Cardiac muscle cell (in vitro differentiated cells and primary cell): ENCODE results near the gene SDSL. TPM values are rescaled to one million over a fixed set of nuclear protein-coding genes. Genes with fewer than 3 reads are reported as not detected.

Source experiments
- DNase-seq, 2 donors: peaks; one replicate each; pipeline versions ENCODE4 v3.0.0 to v3.0.0-alpha.2; 2010 to 2017; ENCODE audit warnings: low read depth in 1 of 2, low spot score in 1 of 2
- H3K27ac ChIP-seq: fragments of 200-600 bp; sonication (generic); 2 replicates; pipeline ENCODE4 v1.5.1; 2016
- H3K27me3 ChIP-seq: fragments of 200-600 bp; sonication (generic); 2 replicates; pipeline ENCODE4 v1.6.0; 2016; ENCODE audit warnings: control low read depth
- H3K36me3 ChIP-seq: fragments of 200-600 bp; sonication (generic); 2 replicates; pipeline ENCODE4 v1.5.1; 2016; ENCODE audit warnings: control low read depth
- H3K4me1 ChIP-seq: fragments of 200-600 bp; sonication (generic); 2 replicates; pipeline ENCODE4 v1.8.1; 2017; ENCODE audit warnings: low read depth, mild to moderate bottlenecking, mixed run types
- H3K4me3 ChIP-seq: fragments of 200-600 bp; sonication (generic); 2 replicates; pipeline ENCODE4 v1.5.1; 2016; ENCODE audit warnings: mild to moderate bottlenecking
- H3K9me3 ChIP-seq: fragments of 200-600 bp; sonication (generic); 2 replicates; pipeline ENCODE4 v1.5.1; 2017; ENCODE audit warnings: low read depth, mild to moderate bottlenecking, control low read depth
- polyA plus RNA-seq: library from polyadenylated mRNA; unstranded; fragments of >200 nt; fragmentation: Nextera tagmentation; extraction: Ambion mirVana; gene quantifications from 2 replicates; pipeline ENCODE4 v1.2.1, GENCODE V29; 2016
- total RNA-seq: library from RNA; depleted of rRNA; stranded (reverse); fragments of >200 nt; gene quantifications from 2 replicates; pipeline ENCODE4 v1.2.3, GENCODE V29; 2016
- TF ChIP-seq, protein P1 (sequence below): IDR thresholded peaks from 2 replicates; pipeline ENCODE4 v1.5.1; 2012; ENCODE audit warnings: low read depth, mild to moderate bottlenecking, low read length

SDSL gene
- total and polyA plus RNA-seq, 2 experiments from 2014 or later: 13.2 to 14.6 TPM

DNA sequence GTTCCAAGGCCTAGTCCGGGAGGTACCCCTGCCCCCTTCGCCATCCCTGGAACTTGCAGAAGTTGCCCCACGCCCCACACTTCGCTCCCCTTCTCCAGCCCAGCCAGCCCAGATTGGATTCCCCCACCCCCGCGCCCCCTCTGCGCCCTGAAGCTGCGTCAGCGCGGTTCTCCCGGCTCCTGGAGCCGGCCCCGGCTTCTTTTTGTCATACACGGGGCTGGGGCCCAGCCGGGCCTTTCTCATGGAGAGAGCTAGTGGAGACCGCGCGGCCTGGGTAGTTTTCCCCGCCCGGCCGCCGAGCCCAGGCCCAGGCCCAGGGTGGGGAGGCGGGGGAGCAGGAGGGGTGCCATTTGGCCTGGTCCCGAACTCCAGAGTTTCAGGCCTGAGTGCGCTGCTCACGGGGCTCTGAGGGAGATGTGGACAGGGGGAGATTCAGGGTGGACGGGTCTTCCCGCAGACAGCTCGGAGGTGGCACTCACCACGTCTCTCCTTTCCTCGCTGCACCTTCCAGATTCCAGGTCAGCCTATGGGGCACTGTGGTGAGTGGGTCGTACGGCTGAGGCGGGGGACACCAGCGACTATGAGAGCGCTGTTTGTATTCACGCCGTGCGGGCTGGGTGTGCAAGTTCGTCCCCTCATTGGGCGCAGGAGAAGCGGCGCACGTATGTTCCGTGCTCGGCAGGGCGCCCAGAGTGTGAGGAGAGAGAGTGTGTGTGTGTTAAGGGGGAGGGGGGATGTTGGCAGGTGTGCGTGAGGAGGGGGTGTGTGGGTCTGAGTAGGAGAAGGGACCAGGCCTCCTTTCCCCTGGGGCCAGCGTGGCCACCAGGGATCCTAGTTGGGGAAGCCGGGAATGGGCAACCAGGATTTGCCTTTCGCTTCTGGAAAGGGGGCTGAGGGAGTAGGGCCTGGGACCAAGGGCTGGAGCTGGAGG lies 50.3 kb downstream of the SDSL start:
- DNase-seq: peak in 1 of 2 donors; percentile 14
- H3K27me3 ChIP-seq: peaks cover 100% of the 10 kb centered on the region
- no peaks in the 10 kb centered on the region for H3K36me3 ChIP-seq

DNA sequence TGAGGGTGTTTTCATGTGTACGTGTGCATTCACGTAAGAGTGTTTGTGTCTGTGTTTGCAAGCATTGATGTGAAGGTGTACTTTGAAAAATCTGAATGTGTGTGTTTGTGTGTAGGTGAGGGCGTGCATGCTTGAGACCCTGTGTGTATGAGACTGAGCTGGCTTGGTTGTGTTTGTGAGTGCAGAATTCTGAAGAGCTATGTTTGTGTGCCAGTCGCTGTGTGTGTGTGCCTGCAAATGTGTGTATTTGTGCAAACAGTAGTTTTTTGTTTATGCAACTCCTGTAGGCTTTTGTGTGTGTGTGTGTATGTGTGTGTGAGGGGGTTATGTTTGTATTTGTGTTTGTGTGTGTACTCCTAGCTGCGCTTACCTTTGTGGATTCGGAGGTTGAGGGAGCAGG lies 51.2 kb downstream of the SDSL start:
- Histone ChIP-seq H3K4me1 (peaks cover 7% of the 10 kb centered on the region), H3K36me3 (no peaks in the 10 kb centered on the region), H3K27me3 (peaks cover 100% of the 10 kb centered on the region), H3K4me3 (no peak overlapping the region), H3K9me3 (no peaks in the 10 kb centered on the region), H3K27ac (no peak overlapping the region)
- no peak for DNase-seq
- TF ChIP-seq, protein P1, sequence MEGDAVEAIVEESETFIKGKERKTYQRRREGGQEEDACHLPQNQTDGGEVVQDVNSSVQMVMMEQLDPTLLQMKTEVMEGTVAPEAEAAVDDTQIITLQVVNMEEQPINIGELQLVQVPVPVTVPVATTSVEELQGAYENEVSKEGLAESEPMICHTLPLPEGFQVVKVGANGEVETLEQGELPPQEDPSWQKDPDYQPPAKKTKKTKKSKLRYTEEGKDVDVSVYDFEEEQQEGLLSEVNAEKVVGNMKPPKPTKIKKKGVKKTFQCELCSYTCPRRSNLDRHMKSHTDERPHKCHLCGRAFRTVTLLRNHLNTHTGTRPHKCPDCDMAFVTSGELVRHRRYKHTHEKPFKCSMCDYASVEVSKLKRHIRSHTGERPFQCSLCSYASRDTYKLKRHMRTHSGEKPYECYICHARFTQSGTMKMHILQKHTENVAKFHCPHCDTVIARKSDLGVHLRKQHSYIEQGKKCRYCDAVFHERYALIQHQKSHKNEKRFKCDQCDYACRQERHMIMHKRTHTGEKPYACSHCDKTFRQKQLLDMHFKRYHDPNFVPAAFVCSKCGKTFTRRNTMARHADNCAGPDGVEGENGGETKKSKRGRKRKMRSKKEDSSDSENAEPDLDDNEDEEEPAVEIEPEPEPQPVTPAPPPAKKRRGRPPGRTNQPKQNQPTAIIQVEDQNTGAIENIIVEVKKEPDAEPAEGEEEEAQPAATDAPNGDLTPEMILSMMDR: no peak

More for the DNA sequence above, 50.3 kb downstream of the SDSL start:
- Histone ChIP-seq H3K4me3 (no peak overlapping the region), H3K4me1 (peaks cover 7% of the 10 kb centered on the region), H3K9me3 (no peaks in the 10 kb centered on the region), H3K27ac (no peak overlapping the region)
- TF ChIP-seq, protein P1: no peak

DNA sequence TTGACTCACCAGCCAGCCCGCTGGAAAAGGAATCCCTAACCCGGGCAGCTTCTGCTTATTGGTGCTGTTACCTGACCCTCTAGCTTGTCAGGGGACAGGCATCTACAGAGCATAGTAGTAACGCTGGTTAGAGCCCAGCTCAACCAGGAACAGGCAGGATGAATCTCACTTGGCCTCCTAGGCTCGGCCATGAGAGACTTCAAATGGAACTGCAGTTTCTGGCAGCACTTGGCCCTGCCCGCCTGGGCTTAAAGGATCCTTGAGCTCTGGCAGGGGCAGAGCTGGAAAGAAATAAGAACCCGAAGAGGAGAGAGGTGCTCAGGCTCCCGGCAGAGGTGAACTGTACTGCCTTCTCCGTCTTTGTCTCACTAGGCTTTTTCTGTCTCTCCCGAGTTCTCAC lies 51.8 kb downstream of the SDSL start:
- Histone ChIP-seq H3K27ac (no peak overlapping the region), H3K36me3 (no peaks in the 10 kb centered on the region), H3K9me3 (no peaks in the 10 kb centered on the region), H3K4me1 (peaks cover 7% of the 10 kb centered on the region), H3K27me3 (peaks cover 100% of the 10 kb centered on the region), H3K4me3 (no peak overlapping the region)
- no peak for DNase-seq
- TF ChIP-seq, protein P1: no peak

DNA sequence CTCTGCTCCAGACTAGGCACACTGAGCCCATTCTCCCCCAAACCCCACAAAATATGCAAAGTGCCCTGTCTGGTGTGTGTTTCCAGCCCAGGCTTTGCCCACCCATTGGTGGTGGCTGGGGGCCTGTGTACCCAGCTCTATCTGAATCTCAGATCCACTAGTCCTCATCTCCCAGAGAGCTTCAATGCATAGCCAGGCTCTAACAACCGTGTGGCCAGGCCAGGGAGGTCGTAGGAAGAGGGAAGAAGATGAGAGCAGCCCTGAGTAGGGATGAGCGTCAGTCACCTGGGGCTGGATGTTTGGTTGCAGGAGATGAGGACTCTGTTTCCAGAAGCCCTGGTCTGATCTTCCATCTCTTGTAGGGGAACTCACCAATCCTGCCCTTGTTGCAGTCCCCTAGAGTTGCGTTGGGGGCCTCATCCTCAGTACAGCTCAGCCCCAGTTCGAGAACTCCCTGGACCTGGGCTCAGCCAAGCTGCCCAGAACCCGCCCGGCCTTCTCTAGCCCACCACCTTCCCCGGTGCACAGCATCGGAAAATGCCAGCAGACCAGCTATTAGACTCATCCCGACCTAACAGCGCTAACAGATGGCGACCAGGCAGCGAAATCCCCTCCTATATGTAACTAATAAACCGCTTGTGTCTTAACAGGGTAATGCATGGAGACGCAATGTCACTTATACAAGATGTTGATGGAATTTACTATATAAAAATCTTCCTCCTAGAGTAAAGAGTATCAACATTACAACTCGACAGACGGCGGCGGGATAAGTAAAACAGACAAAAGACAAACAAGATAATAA lies 52.7 kb downstream of the SDSL start:
- DNase-seq: no peak
- Histone ChIP-seq H3K4me1 (peaks cover 7% of the 10 kb centered on the region), H3K27me3 (peaks cover 100% of the 10 kb centered on the region), H3K4me3 (no peak overlapping the region), H3K27ac (no peak overlapping the region), H3K9me3 (no peaks in the 10 kb centered on the region), H3K36me3 (no peaks in the 10 kb centered on the region)
- TF ChIP-seq, protein P1: no peak

DNA sequence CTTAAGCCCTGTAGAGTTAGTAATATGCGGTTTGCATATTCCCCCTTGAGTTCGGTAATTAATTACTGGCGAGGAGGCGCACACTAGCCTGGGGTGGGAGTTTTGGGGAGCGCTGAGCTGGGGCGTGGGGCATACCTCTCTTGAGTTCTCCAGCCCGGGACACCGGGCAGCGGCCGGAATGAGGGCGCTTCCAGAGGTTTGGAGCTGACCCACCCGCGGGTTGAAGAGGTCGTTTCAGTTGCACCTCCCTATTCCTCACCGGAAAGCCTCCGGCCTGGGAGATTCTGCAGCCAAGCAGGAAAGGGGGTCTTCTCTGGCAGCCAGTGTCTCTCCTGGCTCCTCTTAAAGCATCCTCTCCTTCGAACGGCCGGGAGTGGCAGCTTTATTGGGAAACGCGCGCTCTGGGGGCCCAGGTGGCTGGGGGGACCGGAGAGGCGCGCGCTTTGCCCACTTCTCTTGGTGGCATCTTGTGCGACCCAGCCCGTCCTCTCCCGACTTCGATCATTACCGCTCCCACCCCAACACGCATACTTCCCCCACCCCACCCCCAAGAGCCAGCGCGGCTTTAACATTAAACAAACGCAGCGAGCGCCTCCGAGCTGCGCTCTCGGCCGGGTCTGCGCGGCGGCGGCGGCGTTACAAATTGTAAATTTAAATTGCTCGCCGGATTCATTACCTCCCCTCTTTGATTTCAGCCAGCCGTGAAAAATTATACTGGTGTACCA lies 53.4 kb downstream of the SDSL start:
- no peak for DNase-seq
- Histone ChIP-seq H3K9me3 (no peaks in the 10 kb centered on the region), H3K27ac (no peak overlapping the region), H3K4me1 (peaks cover 7% of the 10 kb centered on the region), H3K36me3 (no peaks in the 10 kb centered on the region), H3K27me3 (peaks cover 100% of the 10 kb centered on the region), H3K4me3 (peak overlapping the region; percentile 9)
- TF ChIP-seq, protein P1: no peak
